CD4-positive, alpha-beta T cell treated with Interleukin-4 for 1 hour (primary cell): ENCODE measurements around the gene APLP2.
"Not testable (repeated sequence)": the region's sequence is repeated elsewhere in the genome, so short reads cannot be mapped to it uniquely, and the experiment has no call there.

ENCODE experiments used
- DNase-seq, 2 donors: peaks; one replicate each; pipeline ENCODE4 v3.0.0-alpha.2; 2020 to 2022

APLP2 gene

DNA sequence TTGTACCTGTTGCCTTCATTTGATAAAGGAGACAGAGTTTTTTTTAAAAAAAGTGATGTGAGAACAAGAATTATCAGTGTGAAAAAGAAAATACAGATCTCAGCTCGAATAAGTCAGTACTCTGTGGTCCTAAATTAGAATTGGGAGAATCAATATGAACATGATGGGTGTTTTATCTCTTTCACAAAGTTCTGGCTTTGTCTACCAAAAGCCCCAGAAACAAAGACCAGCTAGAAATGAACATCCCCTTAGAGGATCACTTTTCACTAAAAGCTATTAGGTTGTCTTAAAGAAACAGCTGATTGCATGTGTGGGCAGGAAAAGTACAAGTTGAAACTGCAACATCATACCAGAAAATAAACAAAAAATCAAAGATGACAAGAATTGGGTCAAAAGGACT is 81.5 kb downstream of the APLP2 start:
- no peak for DNase-seq

DNA sequence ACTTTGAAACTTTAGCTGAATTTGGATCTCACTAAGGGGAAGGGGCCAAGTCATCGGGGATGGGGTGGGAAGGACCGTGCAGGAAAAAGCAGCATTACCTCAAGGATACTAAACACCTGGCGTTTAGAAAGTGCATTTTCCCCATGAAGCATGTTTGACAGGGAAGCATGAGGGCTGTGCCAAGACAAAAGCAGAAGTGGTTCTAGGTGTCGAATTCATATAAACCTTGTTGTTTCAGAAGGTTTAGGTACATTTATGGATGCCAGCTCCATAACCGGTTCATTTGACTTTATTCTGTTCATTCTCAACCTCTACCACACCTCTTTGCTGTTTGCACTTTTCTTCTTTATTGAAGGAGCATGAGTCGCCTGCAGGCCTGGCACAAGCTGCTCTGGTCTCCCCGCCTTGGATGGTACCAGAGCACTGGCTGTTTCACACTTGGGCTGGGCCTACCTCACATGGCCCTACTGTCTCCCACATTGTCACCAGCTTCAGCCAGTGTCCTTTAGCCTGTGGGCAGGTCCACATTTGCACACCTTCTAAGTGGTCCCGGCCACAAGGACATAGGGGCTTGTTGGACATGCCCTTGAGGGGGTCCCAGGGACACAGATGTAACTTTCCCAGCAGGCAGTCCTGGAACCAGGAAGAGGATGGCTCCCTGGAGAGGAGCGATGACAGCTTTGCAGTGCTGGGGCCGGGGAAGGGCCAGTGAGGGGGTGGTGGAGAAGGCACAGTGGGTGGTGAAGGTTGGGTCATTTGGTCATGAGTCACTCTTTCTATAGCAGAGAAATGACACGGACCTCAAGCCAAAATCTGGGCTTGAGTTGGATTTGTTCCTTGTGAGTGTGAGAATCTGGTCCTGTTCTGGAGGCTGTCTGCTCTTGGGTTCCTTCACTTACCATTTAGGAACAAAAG is 86.7 kb downstream of the APLP2 start:
- no peak for DNase-seq

DNA sequence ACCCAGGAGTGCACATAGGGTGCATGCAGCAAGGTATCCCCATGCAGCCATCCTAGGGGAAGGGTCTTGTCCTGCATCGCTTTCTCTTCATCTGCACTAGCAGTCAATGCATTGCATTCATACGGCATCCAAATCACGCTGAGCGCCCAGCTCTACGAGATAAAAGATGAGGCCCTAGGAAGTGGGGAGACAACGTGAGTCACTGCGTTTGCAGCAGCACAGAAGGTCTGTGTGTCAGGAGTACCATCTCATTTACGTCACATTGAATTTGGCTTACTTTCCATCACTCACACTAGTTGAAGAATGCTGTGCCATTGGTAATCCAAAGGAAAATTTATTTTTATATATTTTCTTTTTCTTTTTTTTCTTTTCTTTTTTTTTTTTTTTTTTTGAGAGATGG is 87.4 kb downstream of the APLP2 start:
- no peak for DNase-seq

DNA sequence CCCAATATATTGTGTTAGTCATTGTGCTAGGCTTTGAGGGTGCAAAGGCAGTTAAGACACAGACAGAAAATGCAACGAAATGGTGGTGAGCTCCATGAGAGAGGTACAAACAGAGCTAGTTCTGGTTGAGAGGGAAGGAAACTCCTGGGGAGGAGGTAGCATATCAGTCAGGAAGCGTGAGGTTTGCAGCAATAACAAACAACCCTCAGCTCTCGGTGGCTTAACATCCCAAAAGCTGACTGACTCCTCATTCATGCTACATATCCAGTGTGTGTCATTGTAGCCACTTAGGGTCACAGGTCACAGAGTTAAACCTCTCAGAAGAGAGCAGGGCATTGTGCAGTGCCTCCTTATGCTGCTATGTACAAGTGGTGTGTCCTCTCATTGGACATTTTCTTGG is 88.1 kb downstream of the APLP2 start:
- no peak for DNase-seq

- no peak for DNase-seq
These were observed 89.4 kb downstream of the APLP2 start for GRCh38 chr11:130159139-130159538.

DNA sequence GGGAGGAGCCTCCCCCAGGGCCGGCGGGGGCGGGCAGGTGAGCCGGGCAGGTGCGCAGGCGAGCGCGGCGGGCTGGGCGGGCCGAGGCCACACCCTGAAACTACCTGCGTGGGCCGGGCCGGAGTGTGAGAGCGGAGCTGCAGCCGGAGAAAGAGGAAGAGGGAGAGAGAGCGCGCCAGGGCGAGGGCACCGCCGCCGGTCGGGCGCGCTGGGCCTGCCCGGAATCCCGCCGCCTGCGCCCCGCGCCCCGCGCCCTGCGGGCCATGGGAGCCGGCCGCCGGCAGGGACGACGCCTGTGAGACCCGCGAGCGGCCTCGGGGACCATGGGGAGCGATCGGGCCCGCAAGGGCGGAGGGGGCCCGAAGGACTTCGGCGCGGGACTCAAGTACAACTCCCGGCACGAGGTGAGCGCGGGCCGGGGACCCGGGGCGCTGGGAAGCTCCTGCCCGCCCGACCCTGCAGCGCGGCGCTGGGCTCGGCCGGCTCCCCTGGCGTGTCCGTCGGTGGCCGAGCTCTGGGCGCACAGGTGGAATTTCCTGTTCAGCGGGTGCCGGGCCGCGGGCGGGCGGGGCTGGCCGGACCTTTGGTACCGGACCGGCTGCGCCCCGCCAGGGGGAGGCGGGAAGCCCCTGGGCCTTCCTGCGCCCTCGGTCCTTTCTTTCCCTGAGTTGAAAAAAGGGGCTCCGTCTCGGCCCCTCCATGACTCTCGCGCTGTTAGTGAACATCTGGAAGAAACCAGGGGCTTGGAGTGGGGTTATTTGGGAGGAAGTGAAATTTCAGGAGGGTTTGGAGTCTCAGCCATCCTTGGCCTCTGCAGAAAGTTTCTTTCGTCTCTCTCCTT is 90.2 kb downstream of the APLP2 start, which contains the start of gene ST14:
Gene ST14, plus strand, starts transcription at position 126 of the 841 bp plus-strand sequence. Its CDS starts 198 bp downstream, at position 324.
- DNase-seq: peak in 1 of 2 donors; percentile 39

GRCh38 chr11:130160498-130161155 is 90.9 kb downstream of the APLP2 start:
- DNase-seq: no peak

DNA sequence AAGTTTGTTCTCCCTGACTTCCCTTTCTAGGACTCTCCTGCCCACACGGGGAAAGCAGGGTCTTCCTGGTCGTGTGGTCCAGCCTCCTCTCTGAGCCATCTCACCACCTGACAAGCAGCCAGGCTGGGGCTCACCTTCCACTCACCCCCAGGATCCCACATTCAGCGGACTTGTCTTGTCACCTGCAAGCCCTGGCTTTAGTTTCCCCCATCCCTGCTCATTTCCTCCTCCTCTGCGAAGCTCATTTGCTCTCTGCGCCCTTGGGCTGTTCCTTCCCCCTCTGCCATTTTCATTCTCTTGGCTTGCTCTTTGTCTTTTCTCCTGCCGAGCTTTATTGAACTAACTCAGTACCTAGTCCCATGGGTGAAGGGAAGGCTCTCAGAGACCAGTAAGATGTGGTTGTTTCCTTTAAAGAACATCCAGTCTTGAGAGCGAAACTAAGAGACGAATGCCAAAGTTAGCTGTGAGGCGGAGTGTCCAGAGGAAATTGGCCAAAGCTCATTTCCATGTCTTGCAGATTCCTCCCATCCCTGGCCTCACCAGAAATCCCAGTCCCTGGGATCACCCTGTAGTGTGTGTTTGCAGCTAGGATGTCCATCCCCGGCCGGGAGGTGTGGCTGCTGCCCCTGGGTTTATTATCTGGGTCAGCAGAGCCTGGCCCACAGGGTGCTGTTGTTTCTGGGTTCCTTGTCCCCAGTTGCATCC is 91.9 kb downstream of the APLP2 start:
- no peak for DNase-seq

GRCh38 chr11:130162733-130163132 is 93.0 kb downstream of the APLP2 start:
- DNase-seq: no peak

- DNase-seq: peak in 1 of 2 donors; percentile 39
These were observed 93.9 kb downstream of the APLP2 start for GRCh38 chr11:130163346-130164220.

- no peak for DNase-seq
These were observed 94.5 kb downstream of the APLP2 start for GRCh38 chr11:130164221-130164570.

- peak in 1 of 2 donors; percentile 50 for DNase-seq
These were observed 96.1 kb downstream of the APLP2 start for GRCh38 chr11:130165601-130166456.

GRCh38 chr11:130166457-130166784 is 96.7 kb downstream of the APLP2 start:
- peak in 1 of 2 donors; percentile 52 for DNase-seq

GRCh38 chr11:130167146-130167545 is 97.5 kb downstream of the APLP2 start:
- DNase-seq: no peak

DNA sequence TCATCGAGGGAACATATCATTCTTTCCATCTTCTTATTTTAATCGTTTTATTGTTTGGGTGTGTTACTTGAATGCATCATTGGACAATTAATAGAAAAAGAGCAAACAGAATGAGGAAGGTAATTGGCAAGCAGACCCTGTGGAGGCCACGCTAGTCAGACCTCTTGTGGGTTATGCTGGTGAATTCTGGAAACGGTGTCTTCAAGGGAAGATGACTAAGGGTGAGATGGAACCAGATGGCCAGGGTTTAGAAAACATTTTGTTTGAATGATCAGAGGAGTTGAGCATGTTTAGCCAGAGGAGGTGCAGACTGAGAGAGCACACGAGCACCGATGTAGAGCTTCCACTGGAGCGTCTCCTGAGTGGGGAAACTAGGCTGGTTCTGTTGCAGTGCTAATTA is 98.4 kb downstream of the APLP2 start:
- DNase-seq: no peak

- no peak for DNase-seq
These were observed 100.7 kb downstream of the APLP2 start for GRCh38 chr11:130170345-130170744.

DNA sequence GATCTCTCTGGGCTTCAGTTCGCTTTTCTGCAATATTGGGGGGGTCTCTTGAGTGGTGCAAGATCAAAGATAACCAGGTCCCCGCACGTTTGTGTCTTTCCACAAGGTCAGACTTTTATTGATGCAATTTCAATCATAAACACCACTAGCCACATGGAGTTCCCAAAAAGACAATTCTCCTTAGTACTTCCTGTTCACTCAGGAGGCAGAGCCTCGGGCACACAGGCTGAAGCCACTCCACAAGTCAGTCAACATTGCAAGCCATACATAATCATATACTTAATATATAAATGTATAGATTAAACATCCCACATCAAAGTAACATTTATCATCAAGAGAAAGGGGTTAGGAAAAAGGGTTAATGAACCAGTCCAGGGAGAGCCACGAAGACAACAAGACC is 101.8 kb downstream of the APLP2 start:
- no peak for DNase-seq

- DNase-seq: not testable (repeated sequence)
These were observed 102.3 kb downstream of the APLP2 start for GRCh38 chr11:130172001-130172400.

- no peak for DNase-seq
These were observed 104.9 kb downstream of the APLP2 start for GRCh38 chr11:130174642-130175041.

DNA sequence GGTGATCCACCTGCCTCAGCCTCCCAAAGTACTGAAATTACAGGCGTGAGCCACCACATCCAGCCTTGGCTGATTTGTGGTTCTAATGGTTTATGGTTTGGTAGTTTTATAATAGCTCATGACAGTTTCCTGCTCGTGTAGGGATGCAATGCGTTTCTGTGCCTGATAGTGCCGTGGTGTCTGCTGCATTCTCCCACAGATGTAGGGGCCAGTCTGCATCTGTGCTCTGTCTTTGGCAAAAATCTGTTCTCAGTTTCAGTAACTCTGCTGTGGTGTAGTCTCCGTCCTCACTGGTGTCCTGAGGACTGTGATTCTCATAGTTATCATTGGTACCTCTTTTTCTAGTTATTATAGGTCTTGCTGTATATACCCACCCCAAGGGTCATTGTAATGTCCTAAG is 106.2 kb downstream of the APLP2 start:
- no peak for DNase-seq

GRCh38 chr11:130177782-130178181 is 108.1 kb downstream of the APLP2 start:
- no peak for DNase-seq
